ENCODE measurements around the gene AK5. TPM values are rescaled to one million over a fixed set of nuclear protein-coding genes. Genes with fewer than 3 reads are reported as not detected.

AK5 gene
- total and polyA plus RNA-seq, 2 of the 13 experiments (the other 11 are each of a cell fraction or from before 2014, with no cell fraction given) = not detected

DNA sequence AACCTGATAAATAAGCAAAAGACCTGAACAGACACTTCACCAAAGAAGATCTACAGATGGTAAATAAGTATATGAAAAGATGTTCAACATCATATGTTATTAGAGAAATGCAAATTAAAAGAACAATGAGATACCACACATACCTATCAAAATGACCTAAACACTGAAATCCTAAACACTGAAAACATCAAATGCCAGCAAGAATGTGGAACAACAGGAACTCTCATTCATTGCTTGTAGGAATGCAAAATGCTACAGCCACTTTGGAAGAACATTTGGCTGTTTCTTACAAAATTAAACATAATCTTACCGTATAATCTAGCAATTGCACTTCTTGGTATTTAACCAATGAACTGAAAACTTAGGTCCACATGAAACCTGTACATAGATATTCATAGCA, 47.7 kb upstream of the AK5 start (continued):
- TF ChIP-seq BORCS8-MEF2B (CRISPR knock-in tag; IDR thresholded peaks at IDR 0.05) (no peak), ZNF446 (CRISPR knock-in tag; IDR thresholded peaks at IDR 0.05) (no peak), ZNF713 (CRISPR knock-in tag; IDR thresholded peaks at IDR 0.05) (no peak), ZSCAN12 (CRISPR knock-in tag; IDR thresholded peaks at IDR 0.05) (no peak), YEATS2 (CRISPR knock-in tag; IDR thresholded peaks at IDR 0.05; ENCODE audit: borderline replicate concordance) (no peak), NR2C2 (CRISPR knock-in tag; IDR thresholded peaks at IDR 0.05; ENCODE audit: borderline replicate concordance) (no peak), KDM2A (CRISPR knock-in tag; IDR thresholded peaks at IDR 0.05; ENCODE audit: borderline replicate concordance, low read depth) (no peak)

DNA sequence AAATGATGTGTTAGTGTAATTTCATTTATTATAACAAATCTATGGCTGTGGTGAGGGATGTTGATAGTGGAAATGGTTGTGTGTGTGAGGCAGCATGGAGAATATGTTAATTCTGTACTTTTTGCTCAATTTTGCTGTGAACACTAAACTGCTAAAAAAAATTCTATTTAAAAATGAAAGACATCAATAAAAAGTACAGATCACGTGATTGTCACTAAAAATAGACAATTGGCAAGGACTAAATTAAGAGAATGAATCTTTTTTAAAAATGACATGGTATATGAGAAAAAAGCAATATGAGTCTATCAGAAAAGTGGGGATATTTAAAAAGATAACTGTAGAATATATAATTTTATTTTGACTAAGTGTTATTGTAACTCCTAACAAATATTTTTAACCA, 46.9 kb upstream of the AK5 start:
- no peak for TF ChIP-seq GMEB1 (CRISPR knock-in tag; IDR thresholded peaks at IDR 0.05; ENCODE audit: borderline replicate concordance)
- peak; percentile 62; the same call in 1 of the 2 replicates for TF ChIP-seq RAD51 (IDR thresholded peaks at IDR 0.05; ENCODE audit: borderline replicate concordance)
- Histone ChIP-seq H3K9ac (ENCODE audit: insufficient read depth, low read depth, low read length) (no peak overlapping the region), H2AFZ (ENCODE audit: low read length) (no peak overlapping the region), H3K4me3 (replicated peaks in 1 of 3; ENCODE audit: insufficient read depth in 1 of 3, low read depth in 2 of 3, low read length in 3 of 3) (no peak overlapping the region), H3K36me3 (replicated peaks in 1 of 2; ENCODE audit: control insufficient read depth in 1 of 2, insufficient read depth in 2 of 2, low read length in 2 of 2) (no peaks in the 10 kb centered on the region), H3K27me3 (ENCODE audit: control insufficient read depth in 1 of 2, insufficient read depth in 2 of 2, low read length in 2 of 2) (no peaks in the 10 kb centered on the region), H3K4me1 (ENCODE audit: insufficient read depth, low read length) (no peaks in the 10 kb centered on the region), H3K9me3 (ENCODE audit: low read length) (no peaks in the 10 kb centered on the region), H3K4me2 (ENCODE audit: low read depth, low read length) (no peak overlapping the region), H3K27ac (ENCODE audit: extremely low read length, insufficient read depth, low read length) (no peak overlapping the region), H3K79me2 (ENCODE audit: insufficient read depth, low read length) (no peaks in the 10 kb centered on the region), H4K20me1 (ENCODE audit: insufficient read depth, low read length) (no peaks in the 10 kb centered on the region)
- CTCF ChIA-PET (ENCODE audit: low intra/inter-chr PET ratio, low total read pairs) = no interaction called here
- FAIRE-seq (no peak), ATAC-seq (no peak), DNase-seq (ENCODE audit: low spot score) (no peak)
- intact Hi-C loops (cut with micrococcal nuclease; ENCODE audit: unreplicated experiment) (no loop called here), in situ Hi-C loops (cut with HindIII; ENCODE audit: extremely low pct_ligation_motif_present, low pct_unique_long_range_greater_than_20kb) (no loop called here)
- POLR2A ChIA-PET = no interaction called here
- BruUV-seq (replicated peaks) = no TSS peak
- WGBS (ENCODE audit: low lambda C conversion rate) = 4% methylated on average over 1 of the region's 1 CpG
